Hippocampal formation (tissue), 2 donors: ENCODE data around the gene PPP1R1B.

ENCODE experiments used
- DNase-seq, 2 donors: peaks; one replicate each; lab custom pipeline; 2025; lab: John Stamatoyannopoulos, UW

The PPP1R1B gene

DNA sequence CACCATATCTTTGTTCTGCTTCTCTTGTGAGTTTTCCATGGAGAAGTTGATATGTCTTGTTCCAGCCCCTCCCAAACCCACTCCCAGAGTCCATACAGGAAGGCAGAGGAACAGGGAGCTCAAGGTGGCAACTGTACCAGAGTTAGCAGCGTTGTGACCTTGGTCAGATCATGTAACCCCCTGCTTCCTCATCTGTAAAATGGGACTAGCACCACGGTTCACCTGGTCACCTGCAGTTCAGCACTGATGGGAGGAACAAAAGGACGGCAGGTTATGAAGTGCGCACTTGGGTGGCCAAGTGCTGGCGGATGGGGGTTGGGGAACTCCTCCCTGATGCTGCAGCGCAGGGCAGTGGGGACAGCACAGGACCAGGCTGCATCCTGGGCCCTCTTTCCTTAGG, 11.3 kb upstream of the PPP1R1B start:
- DNase-seq = no peak

DNA sequence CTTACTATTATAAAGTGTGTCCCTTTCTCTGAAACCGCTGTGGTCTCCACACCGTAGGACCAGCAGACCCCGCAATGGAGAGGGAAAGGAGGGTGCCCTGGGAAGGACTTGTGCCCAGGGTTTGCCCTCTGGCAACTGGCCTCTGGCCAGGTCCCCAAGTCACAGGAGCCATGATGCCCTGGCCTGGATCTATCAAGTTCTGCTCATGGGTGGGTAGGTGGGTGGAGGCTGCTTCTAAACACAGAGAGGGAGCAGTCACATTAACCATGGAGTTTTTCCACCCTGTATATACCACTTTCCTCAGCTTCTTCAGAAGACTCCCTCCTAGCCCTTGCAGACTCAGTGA, 9.7 kb upstream of the PPP1R1B start:
- DNase-seq = no peak

DNA sequence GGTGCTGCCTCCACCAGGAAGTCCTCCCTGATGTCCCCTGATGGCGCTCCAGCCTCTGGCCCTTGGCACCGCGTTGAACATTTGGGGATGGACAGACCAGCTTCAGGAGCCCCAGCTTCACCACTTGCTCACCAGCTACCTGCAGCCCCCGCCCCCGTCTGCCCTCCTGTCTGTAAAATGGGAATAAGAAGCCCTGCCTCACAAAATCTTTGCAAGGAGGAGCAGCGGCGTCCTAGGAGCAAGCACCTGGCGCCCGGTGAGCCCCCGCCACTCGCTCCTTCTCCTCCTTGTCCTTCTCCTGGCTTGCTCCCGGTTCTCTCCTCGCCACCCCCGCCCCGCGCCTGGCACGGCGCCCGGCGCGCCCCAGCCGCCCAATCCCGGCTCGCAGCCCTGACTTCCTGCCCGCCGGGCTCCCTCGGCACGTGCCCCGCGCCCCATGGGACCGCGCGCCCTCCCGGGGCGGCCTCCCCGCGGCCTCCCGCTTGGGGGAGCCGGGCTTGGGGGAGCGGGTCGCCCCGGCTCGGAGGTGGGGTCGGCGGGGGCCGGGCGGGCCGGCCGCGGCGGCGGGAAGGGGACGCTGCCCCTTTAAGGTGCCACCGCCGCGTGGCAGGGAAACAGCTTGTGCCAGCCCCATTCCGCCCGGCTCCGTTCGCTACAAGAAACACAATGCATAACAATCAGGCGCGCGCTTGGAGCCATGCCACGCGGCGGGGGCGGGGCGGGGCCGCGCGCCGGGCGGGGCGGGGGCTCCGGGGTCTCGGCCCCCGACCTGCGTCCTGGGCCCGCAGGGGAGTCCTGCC, 9.1 kb upstream of the PPP1R1B start:
- no peak for DNase-seq

DNA sequence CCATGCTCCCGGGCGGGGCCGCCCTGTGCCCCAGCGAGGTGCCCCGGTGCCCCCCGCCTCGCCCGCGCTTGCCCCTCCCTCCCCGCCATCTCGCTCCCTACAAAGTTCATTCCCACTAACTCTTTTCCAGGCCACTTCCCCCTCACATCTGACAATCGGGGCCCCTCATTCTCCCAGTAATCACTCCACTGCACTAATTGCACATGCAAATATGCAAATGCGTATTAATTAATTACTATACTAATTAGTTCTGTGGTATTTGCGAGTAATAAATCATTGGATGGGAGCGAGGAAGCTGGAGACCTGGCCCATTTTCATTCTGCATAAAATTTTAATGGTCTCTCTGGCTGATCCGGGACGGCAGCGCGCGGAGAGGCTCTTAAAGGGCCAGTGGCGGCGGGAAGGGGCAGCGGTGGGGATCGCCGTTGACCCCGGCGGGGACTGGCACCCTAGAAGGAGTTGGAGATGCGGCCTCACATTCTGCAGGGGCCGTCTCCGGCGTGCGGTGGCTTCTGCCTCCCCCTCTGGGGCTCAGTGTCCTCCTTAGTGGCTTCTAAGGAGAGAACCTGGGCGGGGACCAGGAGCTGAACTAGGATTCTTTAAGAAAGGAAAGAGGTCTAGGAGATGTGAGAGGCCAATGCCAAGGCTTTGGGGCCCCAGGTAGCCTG, 8.4 kb upstream of the PPP1R1B start:
- DNase-seq = no peak

- DNase-seq = no peak
Observed at GRCh38 chr17:39618956-39619785, 7.6 kb upstream of the PPP1R1B start.

DNA sequence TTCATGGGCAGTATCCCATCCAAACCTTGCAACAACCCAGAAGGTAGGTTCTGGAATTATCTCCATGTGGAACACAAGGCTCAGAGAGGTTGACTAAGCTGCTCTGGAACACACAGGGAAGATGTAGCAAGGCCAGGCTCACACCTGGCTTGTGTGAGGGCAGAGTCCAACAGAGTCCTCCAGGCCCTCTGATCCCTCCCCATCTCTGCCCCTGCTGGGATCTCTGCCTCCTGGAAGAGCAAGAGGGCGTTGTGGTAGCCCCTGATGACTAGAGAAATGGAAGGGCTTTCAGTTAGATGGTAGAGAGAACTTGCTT, 7.0 kb upstream of the PPP1R1B start:
- no peak for DNase-seq

DNA sequence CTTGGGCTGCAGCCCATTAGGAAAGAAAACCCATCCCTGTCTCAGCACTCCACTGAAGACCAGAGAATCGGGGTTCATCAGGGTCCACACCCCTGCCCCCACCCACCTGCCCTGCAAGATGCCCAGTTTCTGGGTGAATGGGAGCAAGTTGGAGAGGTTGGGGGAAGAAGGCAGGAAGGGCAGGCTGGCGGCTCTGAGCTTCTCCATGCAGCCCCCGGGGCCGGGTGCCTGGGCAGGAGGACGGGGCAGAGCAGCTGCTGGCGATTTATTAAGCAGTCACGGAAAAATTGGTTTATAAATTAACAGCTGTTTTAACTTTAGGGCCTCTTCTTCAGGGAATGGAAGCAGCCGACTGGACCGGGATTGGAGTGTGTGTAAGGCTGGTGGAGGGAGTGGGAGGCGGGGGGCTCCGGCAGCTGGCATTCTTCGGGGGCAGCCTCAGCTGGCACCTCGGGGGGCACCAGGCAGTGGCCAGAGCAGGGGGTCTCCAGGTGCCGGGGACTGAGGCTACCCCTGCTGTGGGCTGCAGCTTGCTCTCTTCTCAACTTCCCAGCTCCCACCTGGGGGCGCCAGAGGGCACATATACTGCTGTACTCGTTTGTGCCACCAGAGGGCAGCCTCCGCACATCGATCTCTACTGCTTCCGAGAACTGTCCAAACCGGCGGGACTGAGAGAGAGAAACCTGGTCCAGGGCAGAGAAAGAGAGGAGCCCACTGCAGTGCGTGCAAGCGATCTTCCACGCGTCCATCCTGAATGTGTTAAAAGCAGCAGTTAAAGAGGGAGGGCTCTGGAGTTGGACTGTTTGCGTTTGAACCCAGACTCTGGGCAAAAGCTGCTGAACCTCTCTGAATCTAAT, 5.0 kb upstream of the PPP1R1B start:
- DNase-seq = peak; percentile 78 to 80

DNA sequence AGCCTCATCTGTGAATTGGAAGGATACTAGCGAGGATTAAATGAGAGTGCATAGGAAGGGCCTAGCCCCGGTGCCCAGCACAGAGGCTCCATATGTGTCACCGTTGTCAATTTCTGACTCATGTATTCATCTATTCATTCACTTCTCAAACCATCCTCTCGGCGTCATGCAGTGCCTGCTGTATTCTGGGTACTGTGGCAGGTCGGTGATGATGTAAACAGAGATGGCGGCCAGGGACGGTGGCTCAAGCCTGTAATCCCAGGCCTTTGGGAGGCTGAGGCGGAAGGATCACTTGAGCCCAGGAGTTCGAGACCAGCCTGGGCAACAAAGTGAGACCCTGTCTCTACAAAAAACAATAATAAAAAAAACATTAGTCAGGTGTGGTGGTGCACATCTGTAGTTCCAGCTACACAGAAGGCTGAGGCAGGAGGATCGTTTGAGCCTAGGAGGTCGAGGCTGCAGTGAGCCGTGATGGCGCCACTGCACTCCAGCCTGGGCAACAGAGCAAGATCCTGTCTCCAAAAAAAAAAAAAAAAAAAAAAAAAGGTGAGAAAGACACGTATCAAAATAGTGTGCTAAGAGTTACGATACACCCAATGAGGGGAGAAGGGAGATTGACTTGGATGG, 4.3 kb upstream of the PPP1R1B start:
- no peak for DNase-seq

GRCh38 chr17:39623356-39623950, 3.3 kb upstream of the PPP1R1B start:
- peak; percentile 51 to 80 for DNase-seq

DNA sequence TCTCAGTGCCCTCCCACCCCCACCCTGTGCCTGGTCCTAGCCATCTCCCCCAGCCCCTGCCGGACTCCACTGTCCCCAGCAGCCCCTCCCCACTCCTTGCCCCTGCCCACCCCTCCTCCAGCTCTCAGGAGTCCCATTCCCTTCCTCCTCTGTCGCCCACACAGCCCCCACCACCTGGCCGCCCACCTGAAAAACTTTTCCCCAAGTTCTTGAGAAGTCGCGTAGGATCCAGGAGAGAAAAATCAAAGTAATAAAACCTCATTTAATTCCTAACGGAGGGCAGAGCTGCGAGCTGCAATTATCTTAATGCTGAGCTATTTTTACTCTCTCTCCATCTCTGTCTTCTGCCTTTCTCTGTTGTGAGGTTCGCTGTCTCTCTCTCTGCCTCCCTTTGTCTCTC, 2.4 kb upstream of the PPP1R1B start:
- no peak for DNase-seq

GRCh38 chr17:39625198-39625785, 1.5 kb upstream of the PPP1R1B start:
- DNase-seq = no peak

GRCh38 chr17:39627047-39627711, 427 bp downstream of the PPP1R1B start:
- DNase-seq = no peak

DNA sequence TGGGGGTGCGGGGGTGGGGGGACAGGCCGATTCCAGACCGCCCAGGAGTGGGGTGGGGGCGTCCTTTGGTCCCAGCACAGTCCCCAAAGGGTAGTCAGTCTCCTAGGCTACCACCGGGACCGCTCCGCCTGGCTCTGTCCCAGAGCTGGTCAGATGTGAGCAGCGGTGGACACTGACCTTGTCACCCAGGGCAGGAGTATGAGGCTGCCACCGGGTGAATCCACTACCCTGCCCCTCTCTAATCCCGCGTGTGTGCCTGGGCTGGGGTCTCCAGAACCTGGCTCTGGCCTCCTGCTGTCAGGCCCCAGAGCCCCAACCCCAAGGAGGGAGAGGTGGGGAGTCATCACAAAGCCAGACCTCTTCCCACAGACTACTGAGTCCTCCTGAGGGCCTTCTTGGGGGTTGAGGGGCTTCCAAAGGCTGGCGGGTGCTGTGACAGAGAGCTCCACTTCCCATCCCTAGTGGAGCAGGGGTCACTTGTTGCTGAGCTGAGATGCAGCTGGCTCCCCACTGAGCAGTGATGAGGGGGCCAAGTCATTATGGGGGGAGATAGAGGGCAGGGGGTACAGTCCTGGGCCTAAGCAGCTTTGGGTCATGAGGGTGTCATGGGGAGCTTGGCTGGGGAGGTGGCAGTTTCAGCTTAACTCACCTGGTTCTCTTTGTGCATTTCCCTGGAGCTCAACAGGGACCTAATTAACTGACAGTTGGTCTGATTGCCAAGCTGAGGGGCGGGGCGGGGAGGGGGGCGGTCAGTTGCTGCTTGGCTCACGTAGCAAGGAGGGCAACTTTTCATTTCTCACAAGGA, 1.2 kb downstream of the PPP1R1B start:
- no peak for DNase-seq

DNA sequence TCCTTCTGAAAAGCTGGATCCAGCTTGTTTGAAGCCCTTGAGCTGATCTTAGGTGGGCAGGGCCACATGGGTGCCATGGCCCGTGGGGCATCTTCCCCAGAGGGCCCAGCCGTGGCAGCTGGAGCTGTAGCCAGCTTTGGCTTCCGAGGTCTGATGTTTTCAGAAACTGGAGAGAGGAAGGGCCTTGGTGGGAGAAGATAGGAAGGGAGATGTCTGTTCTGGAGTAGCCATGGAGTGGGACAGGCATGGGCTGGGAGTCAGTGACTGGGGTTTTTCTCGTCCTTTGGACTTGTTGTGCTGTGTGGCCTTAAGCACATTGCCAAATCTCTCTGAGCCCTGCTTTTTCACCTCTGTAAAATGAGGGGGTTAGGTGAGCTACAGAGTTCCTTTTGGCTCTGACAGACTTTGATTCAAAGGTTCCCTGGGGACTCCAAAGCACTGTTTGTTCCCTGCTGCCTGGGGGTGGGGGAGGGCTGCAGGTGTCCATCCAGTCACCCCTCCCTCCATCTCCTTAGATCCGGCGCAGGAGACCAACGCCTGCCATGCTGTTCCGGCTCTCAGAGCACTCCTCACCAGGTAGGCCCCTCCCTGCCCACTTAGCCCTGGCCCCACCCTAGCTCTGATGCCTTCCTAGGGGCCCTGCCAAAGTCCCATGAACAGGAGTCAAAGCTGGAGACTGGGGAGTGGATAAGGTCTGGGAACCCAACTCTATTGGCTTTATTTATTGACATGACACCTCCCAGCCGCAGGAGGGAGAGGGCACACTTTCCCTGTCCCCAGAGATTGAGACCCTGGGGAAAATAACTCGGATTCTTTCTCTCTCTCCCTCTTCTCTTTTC, 2.1 kb downstream of the PPP1R1B start:
- no peak for DNase-seq

GRCh38 chr17:39629494-39629880, 2.7 kb downstream of the PPP1R1B start:
- no peak for DNase-seq

DNA sequence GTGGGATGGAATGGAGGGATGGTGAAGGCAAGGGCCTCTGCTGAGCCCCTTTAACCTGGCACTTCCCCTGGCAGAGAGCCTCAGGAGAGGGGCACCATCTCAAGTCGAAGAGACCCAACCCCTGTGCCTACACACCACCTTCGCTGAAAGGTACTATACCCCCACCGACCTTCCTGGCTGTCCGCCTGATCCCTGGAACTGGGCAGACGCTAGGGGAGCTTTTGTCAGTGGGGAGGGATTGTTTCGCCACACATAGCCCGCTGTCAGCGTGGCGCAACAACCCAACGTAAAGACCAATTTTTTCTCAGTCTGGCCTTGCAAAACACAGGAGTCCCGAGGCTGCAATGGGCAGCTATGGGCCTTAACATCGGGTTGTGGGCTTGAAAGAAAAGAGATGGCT, 3.1 kb downstream of the PPP1R1B start:
- DNase-seq = no peak

- no peak for DNase-seq
Observed at GRCh38 chr17:39631403-39631802, 4.7 kb downstream of the PPP1R1B start.

- DNase-seq = peak; percentile 64 to 74
Observed at GRCh38 chr17:39632153-39632941, 5.6 kb downstream of the PPP1R1B start.
